ENCODE results near the gene SRGAP2B.
"Not testable (repeated sequence)": the region's sequence is repeated elsewhere in the genome, so short reads cannot be mapped to it uniquely, and the experiment has no call there.

Gene SRGAP2B

DNA sequence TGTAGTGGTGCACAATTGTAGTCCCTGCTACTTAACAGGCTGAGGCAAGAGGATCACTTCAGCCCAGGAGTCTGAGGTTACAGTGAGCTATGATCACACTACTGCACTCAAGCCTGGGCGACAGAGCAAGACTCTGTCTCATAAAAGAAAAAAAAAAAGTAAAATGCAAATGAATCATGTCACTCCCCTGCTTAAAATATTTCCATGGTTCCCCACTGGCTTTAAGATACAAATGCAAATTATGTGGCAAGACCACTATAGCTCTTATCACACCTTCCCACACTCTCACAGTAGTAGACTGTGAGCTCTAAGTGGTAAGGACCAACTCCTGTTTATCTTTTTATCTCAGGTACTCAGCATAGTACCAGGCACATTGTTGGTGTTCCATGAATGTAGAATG, 53.6 kb downstream of the SRGAP2B start:
- DNase-seq = not testable (repeated sequence)

DNA sequence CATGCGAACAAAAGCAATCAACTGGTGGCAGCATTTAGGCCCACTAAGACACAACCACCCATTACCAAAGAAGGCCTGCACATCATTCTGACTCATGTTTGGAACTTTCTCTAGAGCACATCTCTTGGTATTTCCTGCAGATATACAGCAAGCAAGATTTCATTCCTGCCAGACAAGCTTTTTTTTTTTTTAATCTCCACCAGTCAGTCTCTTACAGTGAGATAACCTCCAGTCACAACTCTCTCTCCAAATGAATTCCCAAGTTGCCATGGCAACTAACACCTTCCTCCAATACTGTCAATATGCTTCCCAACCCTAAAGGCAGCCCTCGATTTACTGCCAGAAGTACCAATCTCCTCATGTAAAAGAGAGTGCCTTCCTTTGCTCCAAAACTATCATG, 59.1 kb downstream of the SRGAP2B start:
- DNase-seq = not testable (repeated sequence)

DNA sequence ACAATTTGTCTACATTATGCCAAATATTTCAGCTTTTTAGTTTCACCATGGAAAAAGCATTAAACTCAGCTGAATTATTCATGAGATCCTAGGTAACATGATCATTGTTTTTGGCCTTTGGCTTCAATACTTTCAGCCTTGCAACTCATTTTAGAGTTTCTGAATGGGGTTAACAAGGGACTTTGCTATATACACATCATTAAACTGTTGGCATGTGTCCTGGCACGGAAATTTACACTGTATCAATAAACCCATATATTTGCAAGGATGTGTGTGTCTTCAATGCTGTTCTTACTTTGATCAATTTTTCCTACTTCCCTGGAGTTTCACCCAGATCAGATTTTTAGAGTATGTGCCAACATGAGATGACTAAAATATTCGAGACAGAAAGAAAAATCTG, 61.6 kb downstream of the SRGAP2B start:
- not testable (repeated sequence) for DNase-seq

DNA sequence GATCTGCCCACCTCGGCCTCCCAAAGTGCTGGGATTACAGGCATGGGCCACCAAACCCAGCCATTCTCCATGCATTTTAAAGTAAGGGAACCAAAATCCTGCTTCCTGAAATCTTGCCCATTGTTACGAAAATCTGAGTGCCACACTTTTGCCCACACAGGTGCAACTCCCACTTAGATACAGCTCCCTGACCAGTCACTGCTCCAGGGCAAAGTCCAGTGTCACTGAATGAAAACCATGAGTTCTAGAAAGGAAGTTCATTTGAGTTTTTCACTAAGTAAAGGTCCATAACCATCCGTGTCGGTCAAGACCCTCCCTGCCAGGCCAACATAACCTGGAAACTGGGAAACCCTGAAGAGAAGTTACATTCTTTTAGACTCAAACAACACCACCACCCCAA, 67.9 kb downstream of the SRGAP2B start:
- DNase-seq = not testable (repeated sequence)

DNA sequence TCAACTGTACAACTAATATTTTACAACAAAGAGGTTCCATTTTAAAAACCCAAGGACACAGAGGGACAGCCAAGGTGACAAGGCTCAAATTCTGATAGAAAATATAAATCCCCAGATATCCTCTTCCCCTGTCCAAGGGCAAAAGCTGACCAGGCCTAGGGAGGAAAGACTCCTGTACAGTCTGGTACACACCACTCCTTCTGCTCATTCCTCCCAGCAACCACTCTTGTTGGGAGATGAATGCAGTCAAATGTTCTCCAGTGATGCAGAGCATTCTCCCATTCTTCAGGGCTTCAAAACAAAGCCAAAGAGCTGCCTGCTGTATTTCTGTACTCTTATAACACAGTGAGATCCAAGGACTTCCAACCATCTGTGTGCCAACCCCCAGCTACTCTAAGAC, 69.8 kb downstream of the SRGAP2B start:
- not testable (repeated sequence) for DNase-seq

DNA sequence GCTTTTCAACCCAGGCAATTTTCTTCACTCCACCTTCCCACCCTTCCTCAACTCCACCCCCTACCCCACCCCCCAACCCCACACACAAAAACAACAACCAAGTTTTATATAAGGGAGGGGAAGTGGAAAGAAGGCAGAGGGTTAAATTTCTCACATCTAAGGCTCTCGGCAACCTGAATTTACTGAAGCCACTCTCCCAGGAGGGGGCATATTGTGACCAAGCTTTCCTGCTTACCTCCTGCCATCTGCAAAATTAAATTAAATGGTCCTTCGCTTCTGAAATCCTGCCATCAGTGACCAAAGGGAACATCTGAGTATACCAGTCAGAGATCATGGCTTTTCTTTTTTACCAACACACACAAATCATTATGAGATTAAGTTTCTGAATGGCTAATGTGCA, 72.9 kb downstream of the SRGAP2B start:
- not testable (repeated sequence) for DNase-seq

DNA sequence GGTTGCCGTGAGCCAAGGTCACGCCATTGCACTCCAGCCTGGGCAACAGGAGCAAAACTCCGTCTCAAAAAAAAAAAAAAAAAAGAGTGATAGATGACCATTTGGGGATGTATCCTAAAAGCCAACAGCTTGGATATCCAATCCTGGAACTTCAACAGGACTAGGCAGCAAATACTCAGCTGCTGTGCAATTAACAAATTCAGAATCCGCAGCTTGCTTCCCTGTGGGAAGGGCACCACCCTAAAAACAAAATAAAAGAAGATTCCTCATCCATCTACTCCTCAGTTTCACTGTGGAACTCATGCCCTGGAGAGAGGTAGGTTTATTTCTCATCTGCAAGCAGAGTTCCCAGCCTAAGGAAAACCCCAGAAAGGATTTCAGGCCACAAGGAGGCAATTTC, 73.4 kb downstream of the SRGAP2B start:
- not testable (repeated sequence) for DNase-seq

DNA sequence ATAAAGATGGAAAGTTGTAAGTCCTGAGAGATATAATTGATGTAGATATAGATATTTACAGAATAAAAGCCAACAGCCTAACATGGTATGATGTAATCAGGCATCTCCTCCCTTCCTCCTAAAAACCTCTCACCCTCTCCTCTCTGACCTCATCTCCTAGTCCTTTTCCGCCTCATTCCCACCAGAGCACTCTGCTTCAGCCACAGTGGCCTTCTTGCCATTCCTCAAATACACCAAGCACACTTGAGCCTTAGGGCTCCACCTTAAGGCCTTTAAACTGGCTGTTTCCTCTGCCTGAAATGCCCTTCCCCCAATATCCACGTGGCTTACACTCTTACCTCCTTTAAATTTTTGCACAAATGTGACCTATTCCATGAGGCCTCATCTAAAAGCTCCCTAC, 75.4 kb downstream of the SRGAP2B start:
- not testable (repeated sequence) for DNase-seq

DNA sequence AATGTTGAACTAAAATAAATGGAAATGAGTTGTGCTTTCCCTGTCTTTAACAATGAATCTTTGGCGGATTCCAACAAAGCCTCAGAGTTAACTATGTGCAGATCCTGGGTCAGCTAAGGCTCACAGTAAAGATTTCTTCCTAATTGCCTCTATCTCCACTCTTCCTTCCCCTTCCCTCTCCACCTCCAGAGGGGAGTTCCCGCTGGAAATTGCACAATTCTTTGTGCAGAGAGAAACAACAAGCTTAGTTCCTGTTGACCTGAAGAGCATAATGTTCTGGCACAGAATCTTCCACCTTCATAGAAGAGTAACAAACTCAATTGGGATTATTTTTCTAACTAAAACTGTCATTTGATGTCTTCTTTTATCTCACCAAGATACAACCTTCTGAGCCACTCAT, 77.4 kb downstream of the SRGAP2B start:
- DNase-seq = not testable (repeated sequence)

DNA sequence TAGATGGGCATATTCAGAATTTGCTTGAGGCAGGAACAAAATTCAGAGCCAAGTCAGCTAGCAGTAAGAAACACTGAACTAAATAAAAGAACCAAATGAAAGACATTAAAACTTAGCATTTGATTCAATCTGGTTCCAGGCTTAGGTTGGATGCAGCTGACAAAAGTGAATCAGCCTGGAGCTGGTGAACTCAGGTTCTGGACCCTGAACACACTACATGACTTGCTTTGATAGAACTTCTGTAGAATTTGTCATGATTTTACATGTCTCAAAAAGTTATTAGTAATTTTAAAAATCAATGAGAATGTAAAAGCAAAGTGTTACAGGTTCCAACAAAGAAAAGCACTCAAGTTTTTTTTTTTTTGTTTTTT, 78.7 kb downstream of the SRGAP2B start:
- DNase-seq = not testable (repeated sequence)

DNA sequence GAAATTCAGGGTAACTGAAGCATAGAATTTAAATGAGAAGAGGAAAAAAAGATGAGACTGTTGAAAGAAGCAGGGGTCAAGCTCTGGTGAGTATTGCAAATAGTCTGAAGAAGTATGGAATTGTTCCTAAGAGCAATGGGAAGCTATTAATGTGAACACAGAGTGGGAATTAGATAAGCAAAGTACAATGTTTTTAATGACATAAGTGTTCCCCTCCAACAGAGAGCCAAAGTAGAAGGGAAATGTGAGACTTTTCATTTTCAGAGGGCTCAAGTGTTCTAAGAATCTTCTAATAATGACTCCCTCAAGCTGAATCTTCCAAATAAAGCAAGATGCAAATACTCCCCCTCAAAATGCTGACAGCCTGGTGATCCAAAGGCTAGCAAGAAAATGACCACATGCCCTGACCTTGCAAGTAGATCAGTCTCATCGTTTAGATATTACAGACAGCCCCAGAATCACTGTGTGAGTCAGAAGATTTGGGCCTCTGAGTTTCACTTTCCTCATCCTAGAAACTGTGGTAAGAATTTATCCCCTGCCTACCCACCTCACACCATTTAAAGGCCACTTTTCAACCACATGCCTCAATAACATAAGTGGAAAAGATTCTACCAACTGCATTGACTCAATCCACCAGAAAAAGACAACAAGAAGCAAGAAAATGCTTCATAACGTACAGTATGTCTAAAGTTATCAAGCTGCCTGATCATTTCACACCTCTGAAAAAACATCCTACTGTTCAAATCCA, 79.2 kb downstream of the SRGAP2B start:
- not testable (repeated sequence) for DNase-seq

DNA sequence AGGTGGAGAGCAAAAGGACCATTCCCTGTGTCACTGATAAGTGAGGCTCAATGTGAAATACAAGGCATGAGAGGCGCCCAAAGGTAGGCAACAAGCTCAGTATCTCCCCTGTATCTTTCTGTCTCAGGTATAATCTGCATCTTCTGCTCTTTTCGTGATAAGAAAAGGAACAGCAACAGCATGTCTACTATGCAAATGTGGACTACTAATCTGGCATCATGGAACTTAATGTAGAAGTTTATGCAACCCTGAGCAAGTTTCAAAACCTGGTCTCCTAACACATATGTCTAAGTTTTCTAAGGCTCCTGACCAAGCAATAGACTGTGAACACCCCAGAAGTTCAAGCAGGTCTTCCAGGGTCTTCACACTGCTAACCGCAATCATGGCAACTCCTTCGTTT, 81.8 kb downstream of the SRGAP2B start:
- DNase-seq = not testable (repeated sequence)

DNA sequence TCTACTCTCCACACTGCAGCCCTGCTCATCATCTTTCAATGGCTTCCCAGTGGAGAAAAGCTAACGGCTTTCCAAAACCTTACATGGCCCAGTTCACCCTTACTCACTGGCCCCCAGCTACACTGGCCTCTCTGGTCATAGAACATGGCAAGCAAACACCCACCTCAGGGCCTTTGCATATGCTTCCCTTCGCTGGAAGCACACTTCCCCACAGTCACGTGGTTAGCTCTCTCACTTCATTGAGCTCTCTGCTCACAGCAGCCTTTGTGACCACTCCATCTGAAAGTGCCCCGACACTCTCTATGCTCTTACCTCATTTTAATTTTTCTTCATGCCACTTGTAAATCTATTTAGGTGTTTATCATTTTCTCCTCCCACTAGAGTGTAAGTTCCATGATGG, 83.3 kb downstream of the SRGAP2B start:
- not testable (repeated sequence) for DNase-seq

DNA sequence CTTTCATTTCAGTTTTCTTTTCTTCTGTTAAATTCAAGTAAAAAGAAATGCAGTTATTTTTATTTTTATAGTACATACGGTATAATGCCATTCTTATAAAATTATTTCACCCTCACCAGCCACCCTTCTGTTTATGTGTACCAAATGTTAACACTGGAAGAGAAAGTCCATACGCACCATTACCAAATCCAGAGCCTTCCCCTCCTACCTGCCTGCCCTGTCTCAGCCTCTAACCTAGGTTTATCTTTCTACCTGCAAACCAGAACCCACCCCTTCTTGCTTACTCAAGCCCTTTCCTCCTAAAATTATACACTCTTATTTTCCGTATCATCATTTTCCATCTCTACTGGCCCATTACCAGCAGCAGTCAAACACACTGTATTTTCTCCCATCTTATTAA, 84.5 kb downstream of the SRGAP2B start:
- DNase-seq = not testable (repeated sequence)

DNA sequence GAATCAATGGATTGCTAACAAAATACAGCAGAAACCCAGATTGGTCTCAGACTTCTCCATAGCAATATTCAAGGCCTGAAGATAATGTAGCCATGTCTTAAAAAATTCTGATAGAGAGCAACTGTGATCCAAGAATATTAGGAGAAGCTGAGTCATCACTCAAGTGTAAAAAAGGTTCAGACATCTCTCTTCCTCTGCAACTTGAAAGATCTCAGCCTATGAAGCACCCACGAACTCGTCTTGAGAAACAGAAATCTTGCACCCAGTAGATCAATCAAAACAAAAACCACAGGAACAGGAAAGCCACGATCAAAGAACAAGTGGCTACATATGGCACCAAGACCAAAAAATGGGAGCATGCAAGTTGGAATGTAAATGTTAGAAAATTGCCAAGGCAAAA, 85.2 kb downstream of the SRGAP2B start:
- not testable (repeated sequence) for DNase-seq

DNA sequence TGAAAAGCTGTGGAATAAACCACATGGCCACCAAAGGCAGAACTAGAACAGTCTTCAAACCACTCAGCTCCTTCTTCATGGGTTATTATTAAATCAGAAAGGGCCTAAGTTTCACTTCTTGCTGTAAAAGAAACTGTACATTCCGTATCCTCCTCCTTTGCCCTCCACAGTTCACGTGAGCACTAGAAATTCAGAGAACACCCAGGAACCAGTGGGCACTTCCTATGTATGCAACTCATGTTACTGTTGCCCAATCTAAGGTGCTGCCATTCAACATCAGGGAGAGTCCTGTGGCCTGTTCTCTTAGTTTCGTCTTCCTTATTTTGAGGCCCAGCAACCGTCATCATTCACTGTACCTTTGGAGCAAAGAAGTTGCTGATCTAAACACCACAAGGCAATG, 86.7 kb downstream of the SRGAP2B start:
- not testable (repeated sequence) for DNase-seq

DNA sequence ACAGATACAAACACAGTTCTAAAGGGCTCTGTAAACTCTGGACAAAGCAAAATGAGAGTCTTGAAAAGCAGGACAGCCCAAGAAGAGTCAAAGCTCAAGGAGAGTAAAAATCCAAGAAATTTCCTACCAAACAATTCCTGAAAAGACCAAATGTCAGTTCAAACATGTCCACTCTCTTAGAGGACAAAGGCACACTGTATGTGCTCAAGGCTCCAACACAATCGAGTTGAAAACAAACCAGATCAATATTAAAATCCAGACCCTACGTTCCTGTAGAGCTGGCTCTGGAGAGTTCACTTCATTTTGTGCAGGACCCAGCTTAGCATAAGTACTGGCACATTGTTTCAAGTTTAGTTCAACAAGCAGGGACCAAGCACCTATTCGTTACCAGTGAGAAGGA, 90.0 kb downstream of the SRGAP2B start:
- DNase-seq = not testable (repeated sequence)

DNA sequence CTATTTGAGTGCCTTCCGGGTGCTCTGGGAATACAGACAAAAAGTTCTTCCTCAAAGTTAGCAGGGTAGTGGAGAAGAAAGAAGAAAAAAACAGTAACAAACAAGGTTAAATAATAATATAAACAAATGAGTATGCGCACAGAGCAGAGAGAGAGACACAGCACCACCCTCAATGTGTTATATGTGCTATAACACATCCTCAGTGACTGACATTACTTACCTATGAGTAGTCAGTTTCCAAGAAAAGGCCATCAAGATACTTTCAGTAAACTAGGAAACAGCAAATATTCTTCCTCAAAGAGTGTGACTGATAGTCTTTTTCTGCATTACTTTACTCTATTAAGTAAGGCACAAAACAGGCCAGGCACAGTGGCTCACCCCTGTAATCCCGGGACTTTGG, 93.7 kb downstream of the SRGAP2B start:
- not testable (repeated sequence) for DNase-seq

DNA sequence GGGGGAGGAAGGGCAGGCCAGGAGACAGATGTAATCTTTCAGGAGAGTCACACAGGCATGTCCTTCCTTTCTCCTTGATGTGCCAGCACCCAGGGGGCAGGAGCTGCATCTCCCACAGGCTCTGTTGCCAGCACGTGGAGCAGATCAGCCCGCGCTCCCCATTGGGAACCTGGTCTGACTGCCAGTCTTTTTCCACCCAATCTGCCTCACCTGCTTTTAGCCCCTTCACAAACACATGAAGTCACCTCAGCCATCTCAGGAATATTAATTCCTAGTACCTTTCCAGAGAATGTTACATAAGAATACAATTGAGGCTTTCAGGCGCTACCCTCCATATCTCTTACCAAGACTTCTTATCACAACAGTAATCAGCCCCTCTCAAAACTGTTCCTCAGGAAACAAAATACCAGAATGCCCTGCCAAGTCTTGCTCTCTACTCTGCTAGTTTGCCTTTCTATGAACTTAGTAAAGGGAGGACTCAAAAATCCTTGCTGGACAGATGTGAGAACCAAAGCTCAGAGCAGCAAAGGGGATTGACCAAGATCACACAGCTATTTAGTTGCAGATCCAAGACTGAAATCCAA, 94.3 kb downstream of the SRGAP2B start:
- not testable (repeated sequence) for DNase-seq

DNA sequence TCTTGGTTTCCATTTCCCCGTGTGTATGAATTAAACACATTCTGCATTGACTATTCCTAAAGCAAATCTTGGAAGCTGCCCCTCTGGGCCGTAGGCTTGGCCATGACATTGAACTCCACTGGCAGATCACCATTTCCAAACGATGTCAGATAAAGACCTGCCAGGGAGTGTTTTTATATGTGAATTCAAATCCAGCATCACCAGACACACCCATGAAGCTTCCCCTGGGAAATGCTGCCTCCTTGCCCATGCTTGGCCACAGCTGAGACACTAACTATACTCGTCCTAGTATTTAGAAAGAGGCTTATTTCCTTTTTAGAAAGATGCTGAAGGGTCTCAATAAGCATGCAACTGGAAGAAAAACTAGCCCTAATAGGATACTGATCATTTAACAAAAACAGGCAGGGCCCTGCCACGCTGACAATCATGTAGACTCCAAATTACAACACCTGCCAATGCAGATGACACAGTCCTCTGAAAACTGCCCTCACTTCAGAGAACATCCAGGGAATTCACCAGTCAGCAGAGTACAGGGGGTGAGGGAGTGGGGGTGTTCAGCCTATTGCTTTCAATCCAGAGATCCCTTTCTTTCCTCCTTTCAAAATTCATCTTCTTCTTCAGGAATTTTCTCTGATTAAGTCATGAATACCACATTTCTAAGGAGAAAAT, 94.9 kb downstream of the SRGAP2B start:
- DNase-seq = not testable (repeated sequence)

DNA sequence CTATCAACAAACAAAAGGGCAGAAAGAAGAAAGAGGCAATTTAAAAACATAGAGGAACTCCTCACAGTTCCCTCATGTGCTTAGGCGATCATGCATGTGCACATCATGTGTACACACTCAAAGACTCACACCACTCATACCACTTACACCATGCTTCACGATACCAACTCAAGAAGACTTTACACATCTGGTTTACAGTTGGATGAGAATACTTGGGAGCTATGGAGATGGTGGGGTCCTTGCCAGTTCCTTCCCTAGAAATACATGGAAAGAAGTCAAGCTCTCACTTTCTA, 96.2 kb downstream of the SRGAP2B start:
- not testable (repeated sequence) for DNase-seq

DNA sequence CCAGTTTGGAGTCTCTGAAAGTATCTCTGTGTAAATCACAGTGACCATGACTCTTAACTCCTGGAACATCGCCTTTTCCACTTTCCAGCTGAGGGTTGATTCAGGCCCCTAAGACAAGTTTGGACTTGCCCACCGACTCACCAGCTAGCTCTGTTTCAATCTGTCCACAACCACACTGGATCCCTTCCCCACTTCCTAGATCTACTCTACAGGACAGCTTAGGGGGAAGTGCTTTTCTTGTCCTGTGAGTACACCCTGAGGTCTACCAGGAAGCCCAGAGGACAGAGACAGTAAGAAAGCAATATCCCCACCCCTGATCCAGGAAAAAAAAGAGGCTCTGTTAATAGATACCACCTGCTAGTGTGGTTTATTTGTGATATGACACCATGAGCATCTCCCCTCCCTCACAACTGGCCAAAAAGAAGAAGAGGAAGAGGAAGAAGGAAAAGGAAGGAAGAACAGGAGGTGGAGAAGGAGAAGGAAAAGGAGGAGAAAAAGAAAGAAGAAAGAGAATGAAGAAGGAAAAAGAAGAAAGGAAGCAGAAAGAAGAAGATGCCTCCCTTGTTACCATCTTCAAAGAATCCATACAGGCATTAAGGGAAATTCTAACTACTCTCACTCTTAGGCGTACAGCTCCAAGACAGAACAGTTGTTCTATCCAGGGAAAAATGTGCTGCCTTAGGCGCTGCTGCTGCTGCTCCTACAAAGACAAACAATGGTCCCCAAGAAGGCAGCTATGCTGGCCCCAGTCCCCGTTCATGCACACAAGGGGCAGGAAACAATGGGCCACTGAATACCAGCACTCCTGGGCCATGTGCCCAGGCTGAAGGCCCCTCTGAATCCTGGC, 96.8 kb downstream of the SRGAP2B start:
- DNase-seq = not testable (repeated sequence)

DNA sequence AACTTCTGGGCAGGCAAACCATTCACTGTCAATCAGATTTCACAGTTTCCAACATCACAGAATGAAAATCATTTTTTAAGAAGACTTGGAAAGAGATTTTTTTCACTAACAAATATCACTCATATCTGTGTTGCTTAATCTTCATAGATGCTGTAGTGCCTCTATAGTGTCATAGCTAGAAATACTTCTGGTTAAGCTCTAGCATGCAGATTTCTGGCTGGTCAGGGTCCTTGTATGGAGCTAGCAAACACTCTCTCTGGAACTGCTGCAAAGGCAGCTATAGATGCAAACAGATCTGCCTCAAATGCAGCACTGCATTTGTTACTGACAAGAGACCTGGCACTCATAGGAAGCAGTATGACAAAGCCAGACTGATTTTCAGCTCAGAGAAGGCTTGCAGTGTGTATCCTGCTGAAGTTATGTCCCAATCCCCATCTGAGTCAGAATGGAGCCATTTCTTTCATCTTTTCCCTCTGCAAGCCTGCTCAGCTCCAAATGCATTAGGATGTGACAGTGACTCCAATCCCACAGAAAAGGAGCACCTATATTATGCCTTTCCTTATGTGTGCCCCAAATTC, 99.2 kb downstream of the SRGAP2B start:
- not testable (repeated sequence) for DNase-seq

Data from erythroblast (primary cell).